Upper lobe of right lung (tissue), 1 donor: ENCODE measurements around the gene PUDP. TPM values are rescaled to one million over a fixed set of nuclear protein-coding genes. Genes with fewer than 3 reads are reported as not detected.
"Not testable (repeated sequence)": the region's sequence is repeated elsewhere in the genome, so short reads cannot be mapped to it uniquely, and the experiment has no call there.

Experiments used
- ATAC-seq: fragments of 200-7000 bp; cut with Tn5 transposase; one replicate; pipeline ENCODE4 v1.9.1; 2020; ENCODE audit warnings: mild to moderate bottlenecking, moderate library complexity
- DNase-seq: peaks from one replicate; pipeline ENCODE4 v3.0.0-alpha.2; 2020
- H3K27ac ChIP-seq: fragments of 200-600 bp; one replicate; pipeline ENCODE4 v1.8.0; 2022
- H3K27me3 ChIP-seq: fragments of 200-600 bp; one replicate; pipeline ENCODE4 v1.8.0; 2022; ENCODE audit warnings: mild to moderate bottlenecking
- H3K36me3 ChIP-seq: fragments of 200-600 bp; one replicate; pipeline ENCODE4 v1.8.0; 2022
- H3K4me1 ChIP-seq: fragments of 200-600 bp; one replicate; pipeline ENCODE4 v1.8.0; 2022
- H3K4me3 ChIP-seq: fragments of 200-600 bp; one replicate; pipeline ENCODE4 v1.8.0; 2022; ENCODE audit warnings: mild to moderate bottlenecking
- H3K9me3 ChIP-seq: fragments of 200-600 bp; one replicate; pipeline ENCODE4 v1.8.0; 2022
- CTCF ChIP-seq: fragments of 200-600 bp; IDR thresholded peaks from one replicate; pipeline ENCODE4 v1.8.0; 2022; ENCODE audit warnings: antibody characterized with exemption
- intact Hi-C: fragments of 100-400 bp; cut with DNase I; formaldehyde crosslinking; loops from one replicate; pipeline ENCODE4 v1.11.0; 2022
- total RNA-seq: library from RNA; stranded (reverse); fragmentation: NEBNext Ultra II Directional; extraction: Animal tissue kit (Norgen Biotek cat#: 25700); gene quantifications from one replicate; pipeline ENCODE4 v1.2.1, GENCODE V29; 2021
- donor health status: DM: no; HTN: yes; CAD: no; lungs with severe emphysema.

Gene PUDP
- total RNA-seq, 1 donor from 2014 or later = 17.5 TPM

- H3K4me3 ChIP-seq = no peak overlapping the region
- DNase-seq (no peak), ATAC-seq (no peak)
- H3K4me1 ChIP-seq = no peaks in the 10 kb centered on the region
- H3K27ac ChIP-seq = no peak overlapping the region
- no peak for TF ChIP-seq CTCF
- H3K36me3 ChIP-seq = no peaks in the 10 kb centered on the region
- H3K9me3 ChIP-seq = no peaks in the 10 kb centered on the region
- intact Hi-C loops = no loop called here
- H3K27me3 ChIP-seq = no peaks in the 10 kb centered on the region
These were observed 40.7 kb upstream of the PUDP start for GRCh38 chrX:7188672-7189071.

- Histone ChIP-seq H3K4me1 (no peaks in the 10 kb centered on the region), H3K27me3 (no peaks in the 10 kb centered on the region), H3K9me3 (no peaks in the 10 kb centered on the region), H3K27ac (no peak overlapping the region), H3K36me3 (no peaks in the 10 kb centered on the region), H3K4me3 (no peak overlapping the region)
- no peak for TF ChIP-seq CTCF
- DNase-seq (no peak), ATAC-seq (no peak)
- intact Hi-C loops = no loop called here
These were observed 36.9 kb upstream of the PUDP start for GRCh38 chrX:7184816-7185215.

GRCh38 chrX:7179446-7179845, 31.5 kb upstream of the PUDP start:
- Histone ChIP-seq H3K36me3 (no peaks in the 10 kb centered on the region), H3K27ac (no peak overlapping the region), H3K9me3 (no peaks in the 10 kb centered on the region), H3K4me3 (no peak overlapping the region), H3K27me3 (no peaks in the 10 kb centered on the region), H3K4me1 (no peaks in the 10 kb centered on the region)
- intact Hi-C loops = no loop called here
- no peak for ATAC-seq
- TF ChIP-seq CTCF = no peak
- DNase-seq = no peak

GRCh38 chrX:7178859-7179258, 30.9 kb upstream of the PUDP start:
- H3K9me3 ChIP-seq, H3K4me3 ChIP-seq, H3K27ac ChIP-seq, ATAC-seq, H3K27me3 ChIP-seq, H3K36me3 ChIP-seq, DNase-seq, H3K4me1 ChIP-seq, intact Hi-C loops: not testable (repeated sequence)

GRCh38 chrX:7170898-7171297, 22.9 kb upstream of the PUDP start:
- no peak overlapping the region for H3K4me3 ChIP-seq
- no peaks in the 10 kb centered on the region for H3K4me1 ChIP-seq
- no peaks in the 10 kb centered on the region for H3K9me3 ChIP-seq
- ATAC-seq = peak; percentile 67
- H3K36me3 ChIP-seq = no peaks in the 10 kb centered on the region
- H3K27me3 ChIP-seq = no peaks in the 10 kb centered on the region
- H3K27ac ChIP-seq = no peak overlapping the region
- TF ChIP-seq CTCF = peak; percentile 36
- intact Hi-C loops = no loop called here
- DNase-seq = no peak

- intact Hi-C loops = no loop called here
- Histone ChIP-seq H3K27ac (no peak overlapping the region), H3K4me1 (no peaks in the 10 kb centered on the region), H3K36me3 (no peaks in the 10 kb centered on the region), H3K9me3 (no peaks in the 10 kb centered on the region), H3K27me3 (no peaks in the 10 kb centered on the region), H3K4me3 (no peak overlapping the region)
- TF ChIP-seq CTCF = no peak
- ATAC-seq (peak; percentile 39), DNase-seq (no peak)
These were observed 21.7 kb upstream of the PUDP start for GRCh38 chrX:7169627-7170026.
